GM10847 (cell line): ENCODE data around the gene ACOT9.

ENCODE experiments used
- POLR2A ChIP-seq: IDR thresholded peaks from 2 replicates; pipeline ENCODE4 v1.6.1; 2011; ENCODE audit not compliant: insufficient read length; ENCODE audit errors: extremely low read depth

The ACOT9 gene

GRCh38 chrX:23779025-23779424 lies 35.9 kb upstream of the ACOT9 start:
- no peak for TF ChIP-seq POLR2A

DNA sequence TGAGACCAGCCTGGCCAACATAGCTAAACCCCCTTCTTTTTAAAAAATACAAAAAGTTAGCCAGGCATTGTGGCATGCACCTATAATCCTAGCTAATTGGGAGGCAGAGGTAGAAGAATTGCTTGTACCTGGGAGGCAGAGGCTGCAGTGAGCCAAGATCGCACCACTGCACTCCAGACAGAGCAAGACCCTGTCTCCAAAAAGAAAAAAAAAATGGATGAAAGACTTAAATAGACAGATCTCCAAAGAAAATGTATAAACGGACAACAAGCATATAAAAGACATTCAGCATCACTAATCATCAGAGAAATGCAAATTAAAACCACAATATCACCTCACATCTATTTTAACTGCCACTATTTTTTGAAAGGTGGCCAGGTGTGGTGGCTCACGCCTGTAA lies 33.3 kb upstream of the ACOT9 start:
- TF ChIP-seq POLR2A, result no peak

DNA sequence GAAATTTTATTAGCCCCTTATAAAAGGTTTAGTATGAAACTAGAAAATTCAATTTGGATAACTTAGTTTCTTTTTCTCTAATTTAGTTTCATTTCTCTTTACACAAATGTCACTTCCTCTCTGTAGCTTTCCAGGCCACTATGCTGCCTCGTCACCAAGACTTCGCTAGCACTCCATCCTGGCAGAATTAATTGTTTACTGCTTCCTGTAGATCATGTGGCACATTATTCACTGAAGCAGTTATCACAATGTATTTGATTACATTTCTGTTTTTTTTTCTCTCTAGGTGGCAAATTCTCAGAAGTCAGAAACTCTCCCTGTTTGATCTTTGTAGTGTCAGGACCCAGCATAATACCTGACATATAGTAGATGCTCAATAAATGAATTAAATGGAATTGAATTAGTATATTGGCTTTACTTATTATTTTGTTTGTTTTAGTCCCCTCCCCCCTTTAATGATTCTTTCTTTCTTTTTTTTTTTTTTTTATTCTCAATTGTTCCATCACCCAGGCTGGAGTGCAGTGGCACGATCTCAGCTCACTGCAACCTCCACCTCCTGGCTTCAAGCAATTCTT lies 30.6 kb upstream of the ACOT9 start:
- no peak for TF ChIP-seq POLR2A

GRCh38 chrX:23770142-23770541 lies 27.1 kb upstream of the ACOT9 start:
- TF ChIP-seq POLR2A, result no peak

DNA sequence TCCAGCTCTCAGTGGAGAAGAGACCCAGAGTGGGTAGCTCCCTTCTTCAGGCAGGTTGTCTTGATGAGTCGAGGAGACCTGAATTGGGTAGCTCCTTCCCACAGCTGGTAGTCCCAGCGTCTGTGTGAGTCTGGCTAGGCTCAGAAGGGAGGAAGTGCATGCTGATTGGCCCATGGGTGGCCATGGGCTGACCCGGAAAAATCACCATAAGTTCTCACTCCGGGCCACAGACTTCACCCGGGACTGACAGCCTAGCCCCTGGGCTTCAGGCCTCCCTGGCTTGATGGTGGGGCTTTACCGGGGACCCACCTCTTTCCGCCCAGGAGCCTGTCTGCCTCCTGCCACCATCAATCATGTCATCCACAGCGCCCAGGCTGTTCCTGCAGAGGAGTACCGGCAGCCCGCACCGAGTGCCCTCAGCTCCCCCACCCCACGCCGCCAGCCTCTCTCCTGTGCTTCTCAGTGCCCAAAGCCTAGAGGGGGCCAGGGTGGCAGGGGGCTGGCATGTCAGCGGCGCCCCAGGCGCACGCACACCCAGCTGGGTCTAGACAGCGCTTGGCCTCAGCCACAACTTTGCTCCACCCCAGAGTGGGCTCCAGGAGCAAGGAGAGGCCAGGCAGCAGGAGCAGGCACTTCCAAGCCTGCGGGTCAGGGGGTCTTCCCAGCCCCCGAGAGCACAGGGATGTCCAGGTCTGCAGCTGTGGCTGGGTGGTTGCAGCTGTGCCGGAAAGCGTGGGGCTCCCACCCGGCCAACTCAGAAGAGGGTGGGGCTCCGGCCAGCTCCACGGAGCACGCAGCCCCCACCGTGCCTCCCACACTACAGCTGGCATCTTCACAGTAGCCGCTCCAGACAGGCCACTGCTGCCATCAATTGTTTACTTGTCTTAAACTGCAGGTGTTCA lies 23.8 kb upstream of the ACOT9 start:
- no peak for TF ChIP-seq POLR2A

GRCh38 chrX:23765868-23766267 lies 22.8 kb upstream of the ACOT9 start:
- no peak for TF ChIP-seq POLR2A

DNA sequence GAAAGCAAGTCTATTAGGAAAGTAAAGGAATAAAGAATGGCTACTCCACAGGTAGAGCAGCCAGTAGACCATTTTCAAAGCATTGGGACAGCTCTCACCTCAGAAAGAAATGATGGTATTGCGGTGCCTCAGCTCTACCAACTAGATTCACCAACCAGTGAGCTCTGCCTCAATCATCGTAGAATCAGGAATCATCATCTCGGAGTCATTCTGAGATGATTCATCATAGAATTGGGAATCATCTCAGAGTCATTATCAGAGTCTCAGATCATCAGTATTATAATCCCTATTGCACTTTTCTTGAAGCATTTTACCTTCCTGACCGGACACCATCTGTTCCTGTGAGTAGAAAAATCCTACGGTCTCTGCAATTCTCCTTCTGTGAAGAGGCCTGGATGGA lies 22.4 kb upstream of the ACOT9 start:
- TF ChIP-seq POLR2A, result no peak

GRCh38 chrX:23764188-23764984 lies 21.3 kb upstream of the ACOT9 start:
- TF ChIP-seq POLR2A, result no peak

- no peak for TF ChIP-seq POLR2A
These were observed 16.7 kb upstream of the ACOT9 start for GRCh38 chrX:23759821-23760220.

DNA sequence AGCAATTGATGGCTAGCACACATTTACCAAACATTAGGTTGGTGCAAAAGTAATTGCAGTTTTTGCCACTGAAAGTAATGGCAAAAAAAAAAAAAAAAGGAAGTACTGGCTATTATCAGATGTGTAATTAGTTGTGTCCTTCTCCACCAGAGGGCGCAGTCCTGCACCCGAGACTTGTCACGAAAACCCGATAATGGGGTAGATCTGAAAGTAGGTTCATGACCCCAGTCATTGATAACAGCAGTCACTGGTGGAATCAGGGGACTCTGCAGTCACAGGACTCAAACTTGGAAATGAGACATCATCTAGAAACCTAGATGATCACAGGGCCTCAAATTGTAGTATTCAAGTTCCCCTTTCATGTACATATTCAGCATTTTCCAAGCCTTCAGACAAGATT lies 13.1 kb upstream of the ACOT9 start:
- no peak for TF ChIP-seq POLR2A

DNA sequence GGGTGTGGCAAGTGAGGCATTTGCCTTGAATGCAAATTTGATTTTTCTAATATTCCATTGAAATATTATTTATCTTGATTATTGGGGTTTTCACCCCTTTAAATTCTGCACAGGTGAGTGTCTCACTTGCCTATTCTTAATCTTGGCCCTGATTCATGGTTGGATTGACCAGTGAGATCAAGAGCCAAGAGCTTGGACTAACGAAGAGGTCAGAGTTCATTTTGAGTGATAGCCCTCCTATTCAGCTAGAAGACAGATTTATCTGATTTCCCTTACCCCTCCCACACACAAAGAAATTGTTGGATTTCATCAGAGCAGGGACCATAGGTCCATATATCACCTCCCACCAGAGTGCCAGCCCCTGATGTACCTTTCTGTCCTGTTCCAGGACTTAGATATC lies 11.6 kb upstream of the ACOT9 start:
- no peak for TF ChIP-seq POLR2A

- no peak for TF ChIP-seq POLR2A
These were observed 9.8 kb upstream of the ACOT9 start for GRCh38 chrX:23752740-23753415.

GRCh38 chrX:23749576-23749975 lies 6.5 kb upstream of the ACOT9 start:
- no peak for TF ChIP-seq POLR2A

DNA sequence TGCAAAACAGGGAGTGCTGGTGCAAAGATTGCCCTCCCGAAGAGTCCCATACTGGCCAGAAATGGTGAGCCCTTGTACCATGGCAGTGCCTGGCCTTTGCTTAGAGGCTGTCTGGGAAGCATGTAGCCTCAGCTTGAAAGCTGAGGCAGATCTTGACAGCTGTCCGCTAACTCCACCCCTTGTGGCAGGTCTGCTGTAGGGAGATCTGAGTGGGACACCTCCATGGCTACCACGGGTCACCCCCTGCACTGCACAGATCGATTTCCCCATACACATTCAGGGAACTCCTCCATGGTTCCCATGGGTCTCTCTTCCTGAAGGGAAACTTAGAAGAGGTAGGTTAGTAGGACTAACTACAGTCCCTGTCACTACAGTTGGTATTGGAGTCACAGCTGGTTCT lies 6.1 kb upstream of the ACOT9 start:
- TF ChIP-seq POLR2A, result no peak

GRCh38 chrX:23745786-23746185 lies 2.7 kb upstream of the ACOT9 start:
- no peak for TF ChIP-seq POLR2A

DNA sequence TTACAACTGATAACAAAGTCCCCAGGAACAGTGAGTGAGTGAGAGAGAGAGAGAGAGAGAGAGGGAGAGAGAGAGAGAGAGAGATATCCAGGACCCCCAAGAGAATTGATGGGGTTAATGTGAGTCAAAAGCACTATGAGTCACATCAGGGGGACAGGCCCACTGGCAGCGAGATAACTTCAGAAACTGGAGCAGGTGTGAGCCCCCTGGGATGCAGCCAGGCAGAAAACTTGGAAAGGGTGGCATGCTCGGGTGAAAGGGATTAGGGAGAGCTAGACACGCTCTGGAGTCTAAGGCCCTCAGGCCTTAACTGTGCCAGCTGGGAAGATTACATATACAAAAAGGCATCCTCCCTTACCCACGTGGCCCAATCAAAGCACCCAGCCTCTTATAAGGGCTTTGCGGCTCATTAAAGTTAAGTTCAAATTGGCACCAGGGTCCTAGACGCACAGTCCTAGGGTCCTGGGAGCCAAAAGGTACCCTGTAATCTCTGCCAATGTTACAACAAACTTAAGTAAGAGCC lies 841 bp downstream of the ACOT9 start:
- TF ChIP-seq POLR2A, result no peak

- no peak for TF ChIP-seq POLR2A
These were observed 5.7 kb downstream of the ACOT9 start for GRCh38 chrX:23737413-23737812.
